Myometrial cell (primary cell): Measurements from ENCODE around the gene RAF1. TPM values are rescaled to one million over a fixed set of nuclear protein-coding genes. Genes with fewer than 3 reads are reported as not detected.

Source experiments
- total RNA-seq: library from RNA; depleted of rRNA; stranded (reverse); fragments of >200 nt; gene quantifications from 2 replicates; pipeline ENCODE4 v1.2.3, GENCODE V29; 2015

Gene RAF1
- total RNA-seq, result 66.6 and 75.0 TPM in 2 replicates

GRCh38 chr3:12663936-12664908 lies at the start of gene RAF1:
Gene RAF1 (minus strand): TSS chr3:12664117. CDS start chr3:12618721, 45,396 bp downstream.

DNA sequence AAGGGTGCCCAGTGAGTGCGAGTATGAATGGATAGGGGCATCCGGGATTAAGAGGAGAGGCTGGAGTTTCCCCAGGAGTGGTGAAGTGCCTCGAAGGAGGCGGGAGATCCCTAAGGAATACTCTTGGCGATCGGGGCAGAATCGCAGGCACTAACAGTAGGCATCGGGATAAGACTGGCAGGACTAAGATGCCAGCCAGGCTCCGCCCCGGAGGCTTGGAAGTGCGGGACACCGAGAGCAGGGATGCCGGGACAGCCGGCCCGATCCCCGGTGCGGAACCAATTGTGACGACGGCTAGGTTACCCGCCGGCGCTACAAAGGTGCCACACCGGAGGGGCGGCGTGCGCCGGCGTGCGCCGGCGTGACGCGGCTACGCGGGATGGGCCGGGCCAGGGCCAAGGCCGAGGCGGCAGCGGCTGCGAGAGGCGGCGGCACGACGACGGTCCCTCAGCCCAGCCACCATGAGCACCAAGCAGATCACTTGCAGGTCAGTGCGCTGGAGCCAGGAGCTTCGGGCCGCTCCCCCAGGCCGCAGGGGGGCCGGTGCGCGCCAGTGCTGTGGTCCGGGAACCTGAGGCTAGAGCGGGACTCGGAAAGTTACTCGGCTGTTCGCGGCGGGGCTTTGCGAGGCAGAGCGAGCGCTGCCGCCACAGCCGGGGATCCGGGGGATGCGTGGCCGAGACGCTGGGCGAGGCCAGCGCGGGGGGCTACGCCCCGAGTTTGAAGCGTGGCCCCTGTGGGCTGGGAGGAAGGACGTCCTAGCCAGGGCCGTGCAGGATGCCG lies 107.0 kb downstream of the RAF1 start, which contains the start of gene MKRN2:
MKRN2 (plus strand) TSS at position 398 of the 783 bp plus-strand sequence; CDS start at position 462, 64 bp downstream.

DNA sequence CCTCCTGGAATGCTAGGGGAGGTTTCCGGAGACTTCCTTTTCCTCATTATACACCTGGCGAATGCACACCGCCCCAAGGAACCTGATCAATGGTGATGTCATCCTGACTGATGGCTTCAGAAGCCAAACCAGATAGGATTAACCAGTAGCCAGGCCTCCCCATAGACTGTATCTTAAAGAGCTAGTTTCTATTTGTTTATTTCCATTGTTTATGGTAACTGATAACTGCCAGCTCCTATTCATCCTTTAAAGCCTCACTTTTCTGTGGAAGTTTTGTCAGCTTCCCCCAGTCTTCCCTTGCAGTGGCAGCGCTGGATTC lies 118.5 kb downstream of the RAF1 start, which contains the start of gene MKRN2OS:
MKRN2OS (minus strand) TSS at position 27 of the 319 bp plus-strand sequence. CDS start 35 bp downstream, outside the sequence.

Other genes starting within 250 kb of the RAF1 start
- gene TSEN2, start 179.6 kb downstream of the RAF1 start, total RNA-seq, result 8.6 and 10.6 TPM in 2 replicates
- not detected in 2 replicates for gene MKRN2OS, start 118.6 kb downstream of the RAF1 start, total RNA-seq
- 40.1 and 41.8 TPM in 2 replicates for gene MKRN2, start 107.0 kb downstream of the RAF1 start, total RNA-seq
- gene TMEM40, start 95.1 kb upstream of the RAF1 start, total RNA-seq, result not detected in 2 replicates
- gene CAND2, start 132.6 kb upstream of the RAF1 start, total RNA-seq, result 6.9 and 8.9 TPM in 2 replicates
- 645 and 959 TPM in 2 replicates for gene RPL32, start 177.4 kb upstream of the RAF1 start, total RNA-seq